OCI-LY1 (cell line): ENCODE data around the gene PTPRE.

Source experiments
- EZH2 ChIP-seq: fragments of 200-600 bp; sonication (generic), shearing (Covaris generic); IDR thresholded peaks from 2 replicates; pipeline ENCODE4 v1.8.0; 2017; ENCODE audit warnings: borderline replicate concordance, mixed run types, mild to moderate bottlenecking, antibody characterized with exemption, low read length, moderate library complexity, mixed read lengths
- TF ChIP-seq, protein P1 (sequence below): fragments of 200-600 bp; sonication (generic), shearing (Covaris generic); IDR thresholded peaks from 2 replicates; pipeline ENCODE4 v1.5.1; 2017; ENCODE audit warnings: mild to moderate bottlenecking, antibody characterized with exemption, low read length, moderate library complexity, mixed read lengths

DNA sequence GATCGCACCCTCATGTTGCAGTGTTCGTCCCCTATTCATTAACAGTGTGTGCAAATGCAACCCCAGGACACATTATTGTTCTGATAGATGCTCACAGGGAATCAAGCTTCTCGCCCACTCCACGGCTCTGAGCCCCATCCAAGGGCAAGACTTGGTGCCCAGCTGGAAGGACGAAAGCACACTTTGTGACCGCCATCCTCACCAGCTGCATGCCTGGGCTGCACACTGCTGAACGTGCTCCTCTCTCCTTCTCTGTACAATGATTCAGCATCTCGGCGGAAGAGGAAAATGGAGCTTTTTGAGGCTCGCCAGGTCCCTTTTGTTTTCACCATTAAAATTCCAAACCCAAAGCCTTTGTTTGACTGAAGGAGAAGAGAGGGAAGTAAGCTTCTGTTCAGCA is 177.5 kb downstream of the PTPRE start:
- TF ChIP-seq, protein P1, sequence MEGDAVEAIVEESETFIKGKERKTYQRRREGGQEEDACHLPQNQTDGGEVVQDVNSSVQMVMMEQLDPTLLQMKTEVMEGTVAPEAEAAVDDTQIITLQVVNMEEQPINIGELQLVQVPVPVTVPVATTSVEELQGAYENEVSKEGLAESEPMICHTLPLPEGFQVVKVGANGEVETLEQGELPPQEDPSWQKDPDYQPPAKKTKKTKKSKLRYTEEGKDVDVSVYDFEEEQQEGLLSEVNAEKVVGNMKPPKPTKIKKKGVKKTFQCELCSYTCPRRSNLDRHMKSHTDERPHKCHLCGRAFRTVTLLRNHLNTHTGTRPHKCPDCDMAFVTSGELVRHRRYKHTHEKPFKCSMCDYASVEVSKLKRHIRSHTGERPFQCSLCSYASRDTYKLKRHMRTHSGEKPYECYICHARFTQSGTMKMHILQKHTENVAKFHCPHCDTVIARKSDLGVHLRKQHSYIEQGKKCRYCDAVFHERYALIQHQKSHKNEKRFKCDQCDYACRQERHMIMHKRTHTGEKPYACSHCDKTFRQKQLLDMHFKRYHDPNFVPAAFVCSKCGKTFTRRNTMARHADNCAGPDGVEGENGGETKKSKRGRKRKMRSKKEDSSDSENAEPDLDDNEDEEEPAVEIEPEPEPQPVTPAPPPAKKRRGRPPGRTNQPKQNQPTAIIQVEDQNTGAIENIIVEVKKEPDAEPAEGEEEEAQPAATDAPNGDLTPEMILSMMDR, result no peak
- no peak for TF ChIP-seq EZH2
